Measurements from ENCODE around the gene DUOXA2.

The DUOXA2 gene

DNA sequence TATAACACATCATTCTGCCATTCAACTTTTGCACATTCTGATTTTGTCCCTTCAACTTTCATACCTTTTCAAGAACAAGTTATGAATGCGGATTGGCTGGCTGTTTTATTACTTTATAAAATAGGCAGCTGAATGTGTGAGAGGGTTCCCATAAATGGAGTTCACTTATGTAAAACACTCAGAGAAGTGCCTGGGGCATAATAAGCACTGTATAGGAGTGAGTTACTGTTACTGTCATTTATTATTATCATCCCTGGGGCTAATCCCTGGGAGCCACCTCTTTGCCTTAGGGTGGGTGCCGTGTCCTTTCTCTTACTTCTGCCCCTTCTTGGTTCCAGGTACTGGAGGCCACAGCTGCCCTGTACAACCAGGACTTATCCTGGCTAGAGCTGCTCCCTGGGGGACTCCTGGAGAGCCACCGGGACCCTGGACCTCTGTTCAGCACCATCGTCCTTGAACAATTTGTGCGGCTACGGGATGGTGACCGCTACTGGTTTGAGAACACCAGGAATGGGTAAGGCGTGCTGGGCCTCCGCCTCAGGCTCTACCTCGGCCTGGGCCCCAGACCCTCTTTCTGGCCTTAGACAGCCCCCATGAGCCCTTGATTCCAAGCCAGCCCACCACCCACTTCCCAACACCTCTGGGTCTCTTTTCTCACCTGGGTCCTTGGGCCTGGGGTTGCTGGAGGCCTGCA, 26.6 kb downstream of the DUOXA2 start:
- no peak overlapping the region for H3K27ac Mint-ChIP-seq
- no peaks in the 10 kb centered on the region for H3K9me3 Mint-ChIP-seq
- no peak for ATAC-seq (replicated peaks)
- peaks cover under 1 to 4% of the 10 kb centered on the region in 2 donors for H3K4me1 Mint-ChIP-seq (ENCODE audit: low read depth in 2 of 2)
- no peak overlapping the region for H3K4me3 Mint-ChIP-seq
- H3K36me3 Mint-ChIP-seq (ENCODE audit: insufficient read depth), result no peaks in the 10 kb centered on the region
- no peak for DNase-seq
- peaks cover 11 to 20% of the 10 kb centered on the region in 2 donors for H3K27me3 Mint-ChIP-seq

DNA sequence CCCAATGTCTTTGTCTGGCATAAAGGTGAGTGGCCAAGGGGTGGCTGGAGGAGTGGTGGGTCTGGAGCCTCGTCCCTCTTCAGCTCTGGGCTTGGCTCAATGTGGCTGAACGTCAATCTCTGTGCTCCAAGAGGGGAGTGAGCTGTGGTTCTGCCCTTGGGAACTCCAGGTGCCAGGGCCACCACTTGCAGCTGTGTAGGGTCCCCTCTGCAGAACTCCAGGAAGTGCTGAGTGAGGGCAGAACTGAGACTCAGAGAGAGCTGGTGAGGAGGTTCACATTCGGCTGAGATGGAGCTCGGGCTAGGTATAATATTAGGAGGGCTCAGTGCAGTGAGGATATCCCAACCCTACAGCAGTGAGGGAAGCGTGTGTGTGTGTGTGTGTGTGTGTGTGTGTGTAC, 27.3 kb downstream of the DUOXA2 start:
- Mint-ChIP-seq H3K9me3 (no peaks in the 10 kb centered on the region), H3K27ac (peak overlapping the region in 1 of 2 donors; percentile 52), H3K4me1 (ENCODE audit: low read depth in 2 of 2) (peaks cover 3 to 5% of the 10 kb centered on the region in 2 donors), H3K4me3 (no peak overlapping the region), H3K27me3 (peaks cover 5 to 15% of the 10 kb centered on the region in 2 donors), H3K36me3 (ENCODE audit: insufficient read depth) (no peaks in the 10 kb centered on the region)
- ATAC-seq (replicated peaks) (no peak), DNase-seq (no peak)

DNA sequence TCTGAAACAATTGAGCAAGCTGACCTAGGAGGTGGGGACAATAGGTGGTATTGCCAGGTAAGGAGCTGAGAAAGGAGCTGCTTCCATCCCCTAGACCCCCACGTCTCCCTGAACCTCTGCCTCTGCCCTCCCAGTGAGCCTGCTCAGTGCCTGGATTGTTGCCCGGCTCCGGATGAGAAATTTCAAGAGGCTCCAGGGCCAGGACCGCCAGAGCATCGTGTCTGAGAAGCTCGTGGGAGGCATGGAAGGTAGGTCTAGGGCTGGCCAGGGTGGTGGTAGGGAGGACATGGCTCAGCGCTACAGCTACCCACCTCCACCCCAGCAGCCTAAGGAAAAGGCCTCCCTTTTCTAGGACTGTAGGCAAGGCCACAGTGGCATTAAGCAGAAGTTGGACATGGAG, 28.9 kb downstream of the DUOXA2 start:
- Mint-ChIP-seq H3K4me1 (ENCODE audit: low read depth in 2 of 2) (peaks cover 2 to 5% of the 10 kb centered on the region in 2 donors), H3K9me3 (no peaks in the 10 kb centered on the region), H3K36me3 (ENCODE audit: insufficient read depth) (no peaks in the 10 kb centered on the region), H3K27me3 (peaks cover 0 to 5% of the 10 kb centered on the region in 2 donors), H3K27ac (no peak overlapping the region), H3K4me3 (no peak overlapping the region)
- ATAC-seq (replicated peaks) (no peak), DNase-seq (no peak)

DNA sequence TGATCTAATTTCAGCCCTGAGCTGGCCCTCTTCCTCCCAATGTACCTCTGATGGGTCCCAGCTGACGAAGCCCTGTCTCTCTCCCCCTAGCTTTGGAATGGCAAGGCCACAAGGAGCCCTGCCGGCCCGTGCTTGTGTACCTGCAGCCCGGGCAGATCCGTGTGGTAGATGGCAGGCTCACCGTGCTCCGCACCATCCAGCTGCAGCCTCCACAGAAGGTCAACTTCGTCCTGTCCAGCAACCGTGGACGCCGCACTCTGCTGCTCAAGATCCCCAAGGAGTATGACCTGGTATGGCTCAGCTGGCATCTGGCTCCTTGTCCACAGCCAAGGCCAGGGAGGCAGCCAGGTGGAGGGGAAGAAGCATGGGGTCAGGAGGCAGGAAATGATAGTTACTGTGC, 29.8 kb downstream of the DUOXA2 start:
- no peak overlapping the region for H3K4me3 Mint-ChIP-seq
- ATAC-seq (replicated peaks) (no peak), DNase-seq (no peak)
- H3K4me1 Mint-ChIP-seq (ENCODE audit: low read depth in 2 of 2), result peaks cover 2 to 7% of the 10 kb centered on the region in 2 donors
- no peaks in the 10 kb centered on the region for H3K9me3 Mint-ChIP-seq
- no peak overlapping the region for H3K27ac Mint-ChIP-seq
- H3K36me3 Mint-ChIP-seq (ENCODE audit: insufficient read depth), result no peaks in the 10 kb centered on the region
- H3K27me3 Mint-ChIP-seq, result no peaks in the 10 kb centered on the region

DNA sequence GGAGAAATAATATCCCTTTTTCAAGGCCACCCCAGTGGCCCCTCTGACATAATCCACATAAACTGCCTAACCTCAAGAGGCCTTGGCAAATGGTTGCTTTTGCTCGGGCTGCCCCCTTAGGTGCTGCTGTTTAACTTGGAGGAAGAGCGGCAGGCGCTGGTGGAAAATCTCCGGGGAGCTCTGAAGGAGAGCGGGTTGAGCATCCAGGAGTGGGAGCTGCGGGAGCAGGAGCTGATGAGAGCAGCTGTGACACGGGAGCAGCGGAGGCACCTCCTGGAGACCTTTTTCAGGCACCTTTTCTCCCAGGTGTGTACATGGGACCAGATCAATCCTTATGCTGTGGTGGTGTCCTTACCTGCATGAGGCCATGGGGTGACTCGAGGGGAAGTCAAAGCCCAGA, 30.6 kb downstream of the DUOXA2 start:
- no peak for DNase-seq
- Mint-ChIP-seq H3K27ac (no peak overlapping the region), H3K4me3 (no peak overlapping the region)

DNA sequence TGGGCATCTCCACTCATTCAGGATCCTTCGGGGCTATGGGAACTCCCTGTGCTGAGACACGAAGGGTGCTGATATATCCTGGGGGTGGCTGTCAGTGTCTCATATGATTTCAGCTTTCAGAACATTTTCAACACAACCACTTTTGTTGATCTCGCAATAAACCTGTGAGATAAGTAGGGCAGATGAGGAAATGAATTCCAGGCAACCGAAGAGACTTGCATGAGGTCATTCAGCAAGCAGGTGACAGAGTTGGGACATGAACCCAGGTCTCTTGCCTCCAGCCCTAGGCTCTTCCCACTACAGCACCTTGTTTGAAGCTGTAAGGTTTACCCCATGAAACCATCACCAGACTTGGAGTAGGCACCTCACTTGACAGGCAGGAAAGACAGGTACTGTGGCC, 32.3 kb downstream of the DUOXA2 start:
- H3K27me3 Mint-ChIP-seq, result no peaks in the 10 kb centered on the region
- peaks cover 2 to 8% of the 10 kb centered on the region in 2 donors for H3K4me1 Mint-ChIP-seq (ENCODE audit: low read depth in 2 of 2)
- ATAC-seq (replicated peaks) (no peak), DNase-seq (no peak)
- H3K9me3 Mint-ChIP-seq, result no peaks in the 10 kb centered on the region
- peak overlapping the region in 1 of 2 donors; percentile 79 for H3K27ac Mint-ChIP-seq
- H3K4me3 Mint-ChIP-seq, result no peak overlapping the region
- H3K36me3 Mint-ChIP-seq (ENCODE audit: insufficient read depth), result no peaks in the 10 kb centered on the region

More for the DNA sequence above, 30.6 kb downstream of the DUOXA2 start:
- no peaks in the 10 kb centered on the region for H3K9me3 Mint-ChIP-seq
- no peaks in the 10 kb centered on the region for H3K27me3 Mint-ChIP-seq
- H3K4me1 Mint-ChIP-seq (ENCODE audit: low read depth in 2 of 2), result peaks cover 2 to 8% of the 10 kb centered on the region in 2 donors
- ATAC-seq (replicated peaks), result no peak
- H3K36me3 Mint-ChIP-seq (ENCODE audit: insufficient read depth), result no peaks in the 10 kb centered on the region

DNA sequence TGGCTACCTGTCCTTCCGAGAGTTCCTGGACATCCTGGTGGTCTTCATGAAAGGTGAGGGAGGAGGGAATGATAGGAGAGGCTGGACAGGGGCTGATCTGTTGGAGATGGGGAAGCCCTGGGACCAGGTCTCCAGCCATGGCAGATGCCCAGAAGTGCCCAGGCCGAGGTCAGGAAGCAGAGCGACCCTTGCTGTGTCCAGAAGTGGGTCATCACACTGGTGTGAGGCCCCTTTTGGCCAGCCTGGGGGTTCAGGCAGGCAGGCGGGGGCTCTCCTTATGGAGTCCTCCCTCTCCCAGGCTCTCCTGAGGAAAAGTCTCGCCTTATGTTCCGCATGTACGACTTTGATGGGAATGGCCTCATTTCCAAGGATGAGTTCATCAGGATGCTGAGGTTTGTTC, 33.5 kb downstream of the DUOXA2 start:
- H3K36me3 Mint-ChIP-seq (ENCODE audit: insufficient read depth), result no peaks in the 10 kb centered on the region
- H3K27me3 Mint-ChIP-seq, result no peaks in the 10 kb centered on the region
- ATAC-seq (replicated peaks), result no peak
- DNase-seq, result no peak
- no peak overlapping the region for H3K27ac Mint-ChIP-seq
- no peaks in the 10 kb centered on the region for H3K9me3 Mint-ChIP-seq
- no peak overlapping the region for H3K4me3 Mint-ChIP-seq
- H3K4me1 Mint-ChIP-seq (ENCODE audit: low read depth in 2 of 2), result peaks cover 2 to 8% of the 10 kb centered on the region in 2 donors

DNA sequence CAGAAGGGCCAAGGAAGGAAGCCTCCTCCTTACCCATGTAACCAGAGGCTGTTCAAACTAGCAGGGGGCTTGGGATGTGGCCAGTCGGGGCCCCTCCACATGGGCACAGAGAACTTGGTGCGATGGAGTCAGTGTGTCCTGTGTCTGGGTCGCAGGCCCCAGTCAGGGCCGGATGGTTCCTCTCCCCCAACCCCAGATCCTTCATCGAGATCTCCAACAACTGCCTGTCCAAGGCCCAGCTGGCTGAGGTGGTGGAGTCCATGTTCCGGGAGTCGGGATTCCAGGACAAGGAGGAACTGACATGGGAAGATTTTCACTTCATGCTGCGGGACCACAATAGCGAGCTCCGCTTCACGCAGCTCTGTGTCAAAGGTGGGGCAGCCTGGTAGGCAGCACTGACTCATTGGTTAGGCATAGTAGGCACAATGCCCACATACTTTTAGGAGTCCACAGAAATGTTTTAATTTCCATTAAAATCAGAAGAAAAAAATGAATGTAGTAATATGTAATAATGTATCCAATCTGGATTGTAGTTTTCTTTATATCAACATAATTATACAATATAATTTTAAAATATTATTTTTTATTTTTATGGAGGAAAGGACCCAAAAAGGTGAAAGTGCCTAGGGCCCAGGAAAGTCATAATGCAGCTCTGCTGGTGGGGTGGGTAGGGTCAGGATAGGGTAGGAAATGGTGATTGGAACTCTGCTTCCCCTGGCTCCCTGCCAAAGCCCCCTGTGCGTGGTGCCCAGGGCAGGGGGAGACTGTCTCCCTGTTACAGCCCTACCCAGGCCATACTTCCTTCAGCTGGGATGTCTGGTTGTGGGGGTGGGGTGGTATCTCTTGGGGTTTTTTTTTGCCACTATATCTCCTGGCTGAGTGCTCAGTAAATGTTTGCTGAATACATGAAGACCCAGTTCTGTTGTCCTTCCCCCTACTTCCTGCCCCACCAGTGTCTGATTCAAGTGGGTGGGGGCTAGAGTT, 34.2 kb downstream of the DUOXA2 start:
- H3K27ac Mint-ChIP-seq, result peak overlapping the region in 1 of 2 donors; percentile 69
- H3K9me3 Mint-ChIP-seq, result no peaks in the 10 kb centered on the region
- peaks cover 2 to 8% of the 10 kb centered on the region in 2 donors for H3K4me1 Mint-ChIP-seq (ENCODE audit: low read depth in 2 of 2)
- no peak for ATAC-seq (replicated peaks)
- no peaks in the 10 kb centered on the region for H3K27me3 Mint-ChIP-seq
- no peak for DNase-seq
- no peak overlapping the region for H3K4me3 Mint-ChIP-seq
- H3K36me3 Mint-ChIP-seq (ENCODE audit: insufficient read depth), result no peaks in the 10 kb centered on the region

DNA sequence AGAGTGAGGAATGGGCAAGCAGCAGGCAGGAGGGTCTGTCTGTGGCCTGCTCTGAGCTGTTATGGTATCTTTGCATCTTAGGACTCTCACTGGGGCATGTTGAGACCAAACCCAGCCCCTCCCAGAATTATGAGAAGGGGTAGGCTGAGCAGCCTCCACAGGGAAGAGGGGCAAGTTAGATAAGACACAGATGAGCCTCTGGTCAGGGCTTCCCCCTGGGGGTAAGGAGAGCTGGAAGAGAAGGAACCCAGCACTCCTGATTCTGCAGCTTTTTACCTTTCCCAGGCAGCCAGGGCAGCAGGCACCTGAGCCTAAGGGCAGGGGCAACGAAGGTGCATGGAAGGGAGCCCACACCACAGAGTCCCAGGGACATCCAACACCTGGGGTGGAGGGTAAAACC, 34.9 kb downstream of the DUOXA2 start:
- no peak for DNase-seq
- peak overlapping the region in 1 of 2 donors; percentile 69 for H3K27ac Mint-ChIP-seq
- H3K4me3 Mint-ChIP-seq, result no peak overlapping the region
- H3K4me1 Mint-ChIP-seq (ENCODE audit: low read depth in 2 of 2), result peaks cover 2 to 8% of the 10 kb centered on the region in 2 donors
- no peaks in the 10 kb centered on the region for H3K36me3 Mint-ChIP-seq (ENCODE audit: insufficient read depth)
- no peaks in the 10 kb centered on the region for H3K9me3 Mint-ChIP-seq
- ATAC-seq (replicated peaks), result no peak
- H3K27me3 Mint-ChIP-seq, result no peaks in the 10 kb centered on the region

DNA sequence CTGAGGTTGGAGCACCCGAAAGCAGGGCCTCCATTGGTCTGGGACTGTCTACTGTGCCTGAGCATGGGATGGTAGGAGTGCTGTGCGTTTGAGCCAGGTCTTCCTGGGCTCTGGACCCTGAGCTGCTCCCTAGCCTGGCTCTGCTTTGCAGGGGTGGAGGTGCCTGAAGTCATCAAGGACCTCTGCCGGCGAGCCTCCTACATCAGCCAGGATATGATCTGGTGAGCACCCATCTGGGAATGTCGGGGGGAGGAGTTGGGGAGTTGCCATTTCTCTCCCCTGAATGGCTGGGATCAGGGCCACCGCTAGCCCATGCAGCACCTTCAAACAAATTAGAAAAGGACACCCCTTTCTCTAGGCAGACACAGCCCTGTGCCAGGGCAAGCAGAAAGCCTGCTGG, 36.4 kb downstream of the DUOXA2 start:
- H3K4me3 Mint-ChIP-seq, result no peak overlapping the region
- no peaks in the 10 kb centered on the region for H3K36me3 Mint-ChIP-seq (ENCODE audit: insufficient read depth)
- DNase-seq (no peak), ATAC-seq (replicated peaks) (no peak)
- peaks cover 0 to 8% of the 10 kb centered on the region in 2 donors for H3K4me1 Mint-ChIP-seq (ENCODE audit: low read depth in 2 of 2)
- H3K27ac Mint-ChIP-seq, result no peak overlapping the region
- no peaks in the 10 kb centered on the region for H3K27me3 Mint-ChIP-seq
- no peaks in the 10 kb centered on the region for H3K9me3 Mint-ChIP-seq

DNA sequence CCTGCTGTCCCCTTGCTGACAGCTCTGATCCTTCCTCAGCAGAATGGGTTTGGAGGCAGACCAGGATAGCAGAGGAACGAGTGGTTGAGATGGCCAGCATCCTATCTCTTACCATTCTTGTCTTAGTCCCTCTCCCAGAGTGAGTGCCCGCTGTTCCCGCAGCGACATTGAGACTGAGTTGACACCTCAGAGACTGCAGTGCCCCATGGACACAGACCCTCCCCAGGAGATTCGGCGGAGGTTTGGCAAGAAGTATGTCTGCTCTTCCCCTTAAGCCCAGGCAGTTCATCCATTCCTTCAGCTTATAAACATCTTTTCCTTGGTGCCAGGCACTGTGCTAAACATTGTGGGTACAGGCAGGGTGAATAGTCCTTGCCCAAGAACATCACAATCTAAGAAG, 36.9 kb downstream of the DUOXA2 start:
- H3K9me3 Mint-ChIP-seq, result no peaks in the 10 kb centered on the region
- H3K36me3 Mint-ChIP-seq (ENCODE audit: insufficient read depth), result no peaks in the 10 kb centered on the region
- DNase-seq (no peak), ATAC-seq (replicated peaks) (no peak)
- no peak overlapping the region for H3K4me3 Mint-ChIP-seq
- peaks cover 0 to 5% of the 10 kb centered on the region in 2 donors for H3K4me1 Mint-ChIP-seq (ENCODE audit: low read depth in 2 of 2)
- no peak overlapping the region for H3K27ac Mint-ChIP-seq
- no peaks in the 10 kb centered on the region for H3K27me3 Mint-ChIP-seq

DNA sequence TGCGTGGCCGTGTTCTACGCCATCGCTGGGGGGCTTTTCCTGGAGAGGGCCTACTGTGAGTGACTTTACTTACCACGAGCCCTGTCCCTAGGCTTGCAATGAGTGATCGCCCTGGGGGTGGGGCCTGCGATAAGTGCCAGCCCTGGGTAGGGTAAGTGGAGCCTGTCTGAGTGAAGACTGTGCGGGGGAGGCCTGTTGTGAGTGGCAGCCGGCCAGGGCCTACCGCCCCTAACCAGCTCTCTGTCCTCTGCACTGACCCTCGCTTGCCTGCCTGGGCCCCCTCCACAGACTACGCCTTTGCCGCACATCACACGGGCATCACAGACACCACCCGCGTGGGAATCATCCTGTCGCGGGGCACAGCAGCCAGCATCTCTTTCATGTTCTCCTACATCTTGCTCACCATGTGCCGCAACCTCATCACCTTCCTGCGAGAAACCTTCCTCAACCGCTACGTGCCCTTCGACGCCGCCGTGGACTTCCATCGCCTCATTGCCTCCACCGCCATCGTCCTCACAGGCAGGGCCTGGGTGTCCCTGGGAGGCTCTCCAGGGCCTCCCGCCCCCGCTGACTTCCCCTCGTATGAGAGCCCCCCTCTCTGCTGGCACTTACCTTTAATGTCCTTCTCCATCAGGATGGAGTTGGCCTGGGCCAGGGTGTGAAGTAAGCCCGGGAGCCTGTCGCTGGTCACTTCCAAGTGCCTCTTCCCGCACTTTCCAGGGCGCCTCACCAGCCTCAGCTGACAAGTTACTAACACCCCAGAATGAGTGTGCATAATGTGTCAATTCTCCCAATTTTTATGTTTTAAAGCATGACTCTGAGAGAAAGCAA, 38.1 kb downstream of the DUOXA2 start:
- Mint-ChIP-seq H3K9me3 (no peaks in the 10 kb centered on the region), H3K4me3 (no peak overlapping the region), H3K4me1 (ENCODE audit: low read depth in 2 of 2) (peaks cover 0 to 7% of the 10 kb centered on the region in 2 donors), H3K27ac (no peak overlapping the region), H3K27me3 (no peaks in the 10 kb centered on the region), H3K36me3 (ENCODE audit: insufficient read depth) (no peaks in the 10 kb centered on the region)
- DNase-seq (no peak), ATAC-seq (replicated peaks) (no peak)

DNA sequence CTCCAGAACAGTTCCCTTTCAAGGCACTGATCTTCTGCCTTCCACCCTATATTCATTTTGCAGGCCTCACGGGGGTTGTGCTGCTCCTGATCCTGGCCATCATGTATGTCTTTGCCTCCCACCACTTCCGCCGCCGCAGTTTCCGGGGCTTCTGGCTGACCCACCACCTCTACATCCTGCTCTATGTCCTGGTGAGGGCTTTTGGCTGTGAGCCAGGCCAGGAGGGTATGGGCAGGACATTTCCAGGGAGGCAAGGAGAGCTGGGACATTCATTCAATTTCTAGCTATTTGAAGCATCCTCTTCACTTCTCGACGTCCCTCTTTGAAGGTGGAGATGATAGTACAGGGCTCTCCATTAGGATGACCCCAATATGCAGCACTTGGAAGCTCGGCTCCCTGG, 41.6 kb downstream of the DUOXA2 start:
- H3K4me3 Mint-ChIP-seq, result no peak overlapping the region
- H3K27ac Mint-ChIP-seq, result no peak overlapping the region
- peaks cover 2 to 14% of the 10 kb centered on the region in 2 donors for H3K4me1 Mint-ChIP-seq (ENCODE audit: low read depth in 2 of 2)
- ATAC-seq (replicated peaks) (no peak), DNase-seq (no peak)
- peaks cover 3% of the 10 kb centered on the region for H3K36me3 Mint-ChIP-seq (ENCODE audit: insufficient read depth)
- H3K9me3 Mint-ChIP-seq, result no peaks in the 10 kb centered on the region
- no peaks in the 10 kb centered on the region for H3K27me3 Mint-ChIP-seq
